Measurements from ENCODE around the gene ITPR2.

GRCh38 chr12:26527682-26528081, 305.3 kb downstream of the ITPR2 start:
- TF ChIP-seq POLR2A (IDR thresholded peaks at IDR 0.05; ENCODE audit: low read depth, low read length) (no peak), TAF1 (IDR thresholded peaks at IDR 0.05; ENCODE audit: borderline replicate concordance, low read depth, low read length) (no peak)

Measured in GM12892 (cell line).